Osteocyte (in vitro differentiated cells): Measurements from ENCODE around the gene TXNDC2. TPM values are rescaled to one million over a fixed set of nuclear protein-coding genes. Genes with fewer than 3 reads are reported as not detected.

Experiments
- DNase-seq: peaks from one replicate; pipeline ENCODE4 v3.0.0; 2021; ENCODE audit warnings: mixed read lengths; ENCODE audit not compliant: unreplicated experiment; ENCODE audit errors: extremely low spot score
- H3K27ac Mint-ChIP-seq: one replicate; pipeline ENCODE4 v1.8.0; 2021; ENCODE audit warnings: mild to moderate bottlenecking, mixed read lengths; ENCODE audit not compliant: unreplicated experiment
- H3K27me3 Mint-ChIP-seq: one replicate; pipeline ENCODE4 v1.8.0; 2021; ENCODE audit warnings: mixed read lengths; ENCODE audit not compliant: unreplicated experiment
- H3K36me3 Mint-ChIP-seq: one replicate; pipeline ENCODE4 v1.8.0; 2021; ENCODE audit warnings: mixed read lengths; ENCODE audit not compliant: unreplicated experiment
- H3K4me1 Mint-ChIP-seq: one replicate; pipeline ENCODE4 v1.8.0; 2021; ENCODE audit warnings: mixed read lengths; ENCODE audit not compliant: unreplicated experiment
- H3K4me3 Mint-ChIP-seq: one replicate; pipeline ENCODE4 v1.8.0; 2021; ENCODE audit warnings: mild to moderate bottlenecking, moderate library complexity, mixed read lengths; ENCODE audit not compliant: unreplicated experiment
- H3K9me3 Mint-ChIP-seq: one replicate; pipeline ENCODE4 v1.8.0; 2021; ENCODE audit warnings: mixed read lengths; ENCODE audit not compliant: unreplicated experiment
- CTCF ChIP-seq: fragments of 200-600 bp; sonication (generic); IDR thresholded peaks from 2 replicates; pipeline ENCODE4 v1.5.0; 2021; ENCODE audit warnings: antibody characterized with exemption, mild to moderate bottlenecking, moderate library complexity
- total RNA-seq: library from RNA; stranded (reverse); gene quantifications from 2 replicates; pipeline ENCODE4 v1.2.1, GENCODE V29; 2021

TXNDC2 gene
- total RNA-seq, 1 donor from 2014 or later = 0.11 TPM

- Mint-ChIP-seq H3K27me3 (peaks cover 6% of the 10 kb centered on the region), H3K4me3 (peak within 1 kb of the TSS; percentile 89), H3K9me3 (no peaks in the 10 kb centered on the region), H3K36me3 (no peaks in the 10 kb centered on the region), H3K4me1 (peaks cover 24% of the 10 kb centered on the region), H3K27ac (peak within 1 kb of the TSS; percentile 92)
- TF ChIP-seq CTCF = no peak
- DNase-seq = peak; percentile 98
Observed at GRCh38 chr18:9913526-9914333, 28.0 kb downstream of the TXNDC2 start, which contains the start of gene VAPA. VAPA (plus strand) TSS chr18:9914016; CDS start chr18:9914257, 241 bp downstream.

GRCh38 chr18:9914334-9914583, 28.5 kb downstream of the TXNDC2 start:
- Mint-ChIP-seq H3K36me3 (no peaks in the 10 kb centered on the region), H3K4me3 (peak overlapping the region; percentile 89), H3K9me3 (no peaks in the 10 kb centered on the region), H3K4me1 (peaks cover 24% of the 10 kb centered on the region), H3K27me3 (peaks cover 3% of the 10 kb centered on the region), H3K27ac (peak overlapping the region; percentile 92)
- no peak for DNase-seq
- no peak for TF ChIP-seq CTCF

- H3K4me1 Mint-ChIP-seq = peaks cover 24% of the 10 kb centered on the region
- H3K36me3 Mint-ChIP-seq = no peaks in the 10 kb centered on the region
- no peaks in the 10 kb centered on the region for H3K27me3 Mint-ChIP-seq
- H3K27ac Mint-ChIP-seq = peak overlapping the region; percentile 85
- H3K9me3 Mint-ChIP-seq = no peaks in the 10 kb centered on the region
- H3K4me3 Mint-ChIP-seq = peak overlapping the region; percentile 79
- TF ChIP-seq CTCF = no peak
- DNase-seq = peak; percentile 89
Observed at GRCh38 chr18:9914584-9915290, 29.0 kb downstream of the TXNDC2 start.

- no peaks in the 10 kb centered on the region for H3K27me3 Mint-ChIP-seq
- no peak for TF ChIP-seq CTCF
- no peaks in the 10 kb centered on the region for H3K9me3 Mint-ChIP-seq
- H3K4me3 Mint-ChIP-seq = peak overlapping the region; percentile 79
- H3K27ac Mint-ChIP-seq = peak overlapping the region; percentile 85
- DNase-seq = no peak
- H3K4me1 Mint-ChIP-seq = peaks cover 24% of the 10 kb centered on the region
- no peaks in the 10 kb centered on the region for H3K36me3 Mint-ChIP-seq
Observed at GRCh38 chr18:9915291-9916076, 29.7 kb downstream of the TXNDC2 start.
